Vein endothelial cell (primary cell): Measurements from ENCODE around the gene TSPYL4. TPM values are rescaled to one million over a fixed set of nuclear protein-coding genes. Genes with fewer than 3 reads are reported as not detected.

Experiments used
- total RNA-seq: library from RNA; depleted of rRNA; stranded (reverse); fragments of >200 nt; gene quantifications from 2 replicates; pipeline ENCODE4 v1.2.3, GENCODE V29; 2012

The TSPYL4 gene
- total RNA-seq = 20.9 and 24.9 TPM in 2 replicates

DNA sequence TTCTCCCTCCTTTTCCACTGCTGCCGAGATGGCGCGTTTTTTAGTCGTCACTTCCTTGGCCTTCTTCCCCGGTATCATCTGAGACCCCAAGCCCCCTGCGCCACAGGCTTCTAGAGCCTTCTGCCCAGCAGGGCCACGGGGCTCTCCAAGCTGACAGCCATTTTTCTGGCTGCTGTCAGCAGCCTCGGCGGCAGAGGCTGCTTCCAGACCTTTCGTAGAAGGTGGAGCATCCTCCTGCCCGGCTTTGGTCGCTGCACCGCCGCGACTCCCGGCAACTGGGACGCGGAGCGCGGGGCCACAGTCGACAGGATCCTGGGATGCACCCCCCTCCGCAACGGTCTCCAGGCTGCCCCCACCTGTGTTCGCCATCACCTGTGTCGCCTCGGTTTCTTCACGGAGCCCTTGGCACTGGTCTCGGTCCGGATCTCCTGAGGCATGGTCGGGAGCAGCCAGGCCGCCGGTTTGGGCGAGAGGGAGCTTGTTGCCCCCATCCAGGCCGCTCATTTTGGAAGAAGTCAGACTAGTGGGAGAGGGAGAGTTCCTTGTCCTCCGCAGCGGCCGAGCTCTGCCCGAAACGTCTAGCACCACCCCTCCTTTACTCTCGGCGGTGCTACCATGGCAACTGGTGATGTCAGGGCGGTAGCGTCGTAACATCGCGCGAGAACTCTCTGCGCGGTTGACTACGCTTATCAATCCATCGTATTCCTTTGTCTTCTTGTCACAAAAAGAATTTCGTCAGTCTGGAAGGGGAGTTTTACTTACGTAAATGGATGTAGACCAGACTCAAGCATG lies at the start of gene TSPYL4:
TSS of gene TSPYL4 (minus strand) at position 571 of the 792 bp plus-strand sequence. CDS start at position 504, 67 bp downstream.

GRCh38 chr6:116279232-116280160 lies 25.6 kb upstream of the TSPYL4 start, which contains the start of gene TSPYL1:
Gene TSPYL1, minus strand, starts transcription at chr6:116279930. Its CDS starts 100 bp downstream, at chr6:116279830.

Other genes with a start within 250 kb of the TSPYL4 start
- gene FRK, start 193.2 kb downstream of the TSPYL4 start, total RNA-seq = under 0.01 and 0.10 TPM in 2 replicates
- gene NT5DC1, start 153.2 kb downstream of the TSPYL4 start, total RNA-seq = 4.6 and 7.9 TPM in 2 replicates
- gene COL10A1, start 127.9 kb downstream of the TSPYL4 start, total RNA-seq = not detected in 2 replicates
- 70.2 and 72.1 TPM in 2 replicates for gene TSPYL1, start 25.9 kb upstream of the TSPYL4 start, total RNA-seq
- 20.3 and 24.3 TPM in 2 replicates for gene DSE, start 116.9 kb upstream of the TSPYL4 start, total RNA-seq
- 0.33 and 0.48 TPM in 2 replicates for gene CALHM6, start 207.3 kb upstream of the TSPYL4 start, total RNA-seq